ENCODE data around the gene TIMM17A. TPM values are rescaled to one million over a fixed set of nuclear protein-coding genes. Genes with fewer than 3 reads are reported as not detected.

TIMM17A gene
- total and polyA plus RNA-seq, 10 donors = 20.8 to 38.3 (median 29.6) TPM

DNA sequence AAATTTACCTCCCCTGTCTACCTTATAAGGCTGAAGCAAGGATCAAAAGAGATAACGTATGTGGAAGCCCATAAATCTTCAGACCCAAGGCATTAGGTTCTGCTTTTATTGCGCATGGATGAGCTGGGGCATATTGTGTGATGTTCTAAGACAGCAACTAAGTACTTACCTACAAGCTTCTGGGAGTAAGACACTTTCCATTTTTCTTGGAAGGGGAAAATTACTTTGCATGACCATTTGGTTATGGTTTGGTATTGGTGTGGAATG is 30.1 kb upstream of the TIMM17A start:
- no peak overlapping the region for H3K27ac ChIP-seq
- TF ChIP-seq, protein P1, sequence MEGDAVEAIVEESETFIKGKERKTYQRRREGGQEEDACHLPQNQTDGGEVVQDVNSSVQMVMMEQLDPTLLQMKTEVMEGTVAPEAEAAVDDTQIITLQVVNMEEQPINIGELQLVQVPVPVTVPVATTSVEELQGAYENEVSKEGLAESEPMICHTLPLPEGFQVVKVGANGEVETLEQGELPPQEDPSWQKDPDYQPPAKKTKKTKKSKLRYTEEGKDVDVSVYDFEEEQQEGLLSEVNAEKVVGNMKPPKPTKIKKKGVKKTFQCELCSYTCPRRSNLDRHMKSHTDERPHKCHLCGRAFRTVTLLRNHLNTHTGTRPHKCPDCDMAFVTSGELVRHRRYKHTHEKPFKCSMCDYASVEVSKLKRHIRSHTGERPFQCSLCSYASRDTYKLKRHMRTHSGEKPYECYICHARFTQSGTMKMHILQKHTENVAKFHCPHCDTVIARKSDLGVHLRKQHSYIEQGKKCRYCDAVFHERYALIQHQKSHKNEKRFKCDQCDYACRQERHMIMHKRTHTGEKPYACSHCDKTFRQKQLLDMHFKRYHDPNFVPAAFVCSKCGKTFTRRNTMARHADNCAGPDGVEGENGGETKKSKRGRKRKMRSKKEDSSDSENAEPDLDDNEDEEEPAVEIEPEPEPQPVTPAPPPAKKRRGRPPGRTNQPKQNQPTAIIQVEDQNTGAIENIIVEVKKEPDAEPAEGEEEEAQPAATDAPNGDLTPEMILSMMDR (IDR thresholded peaks at IDR 0.05 in 8 of 11, conservative IDR thresholded peaks at IDR 0.05 in 3 of 11) = no peak
- TF ChIP-seq POLR2AphosphoS5 (IDR thresholded peaks at IDR 0.05) = no peak
- no peak for TF ChIP-seq POLR2A (IDR thresholded peaks at IDR 0.05)
- H3K4me3 ChIP-seq = no peak overlapping the region
- H3K27me3 ChIP-seq (replicated peaks in 1 of 7) = peaks cover 0 to 7% (median 0%) of the 10 kb centered on the region in 7 donors
- no peaks in the 10 kb centered on the region for H3K36me3 ChIP-seq
- DNase-seq = no peak
- no peaks in the 10 kb centered on the region for H3K9me3 ChIP-seq
- H3K4me1 ChIP-seq = no peaks in the 10 kb centered on the region
- intact Hi-C loops (cut with DNase I; ENCODE audit: low total_unique reads) = no loop called here
- 55 to 70% (median 61%) methylated on average over 2 of the region's 2 CpGs for WGBS, 5 donors

DNA sequence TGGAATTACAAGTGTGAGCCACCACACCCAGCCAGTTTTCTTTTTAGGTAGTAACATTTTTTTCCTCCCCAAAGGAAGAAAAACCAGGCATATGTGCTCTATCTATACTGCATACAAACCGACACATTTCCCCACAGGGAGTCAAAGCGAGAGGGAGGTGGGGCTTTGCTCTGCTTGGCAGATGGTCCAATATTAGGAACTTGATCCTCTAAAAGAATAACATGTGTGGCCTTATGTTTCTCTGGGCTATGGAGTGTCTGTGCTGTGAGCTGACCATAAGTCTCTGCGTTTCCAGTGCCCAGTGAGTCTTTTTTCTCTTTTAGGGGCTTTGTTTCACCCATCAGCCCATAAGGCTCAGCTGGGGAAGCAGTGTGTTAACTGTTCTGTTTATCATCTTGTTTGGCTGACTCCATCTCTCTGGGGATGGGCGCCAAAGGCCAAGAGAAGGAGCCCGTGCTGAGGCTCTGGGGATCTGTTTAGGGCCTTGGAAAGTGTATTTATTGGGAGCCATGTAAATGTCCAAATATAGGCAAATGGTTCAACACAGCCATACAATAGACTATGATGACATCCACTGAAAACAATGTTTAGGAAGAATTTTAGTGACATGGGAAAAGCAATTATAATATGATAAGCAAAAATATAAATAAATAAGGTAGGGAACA is 29.2 kb upstream of the TIMM17A start:
- 74 to 88% (median 83%) methylated on average over 5 of the region's 5 CpGs for WGBS, 5 donors
- Histone ChIP-seq H3K27me3 (replicated peaks in 1 of 7) (peaks cover 0 to 10% (median 0%) of the 10 kb centered on the region in 7 donors), H3K9me3 (no peaks in the 10 kb centered on the region), H3K36me3 (no peaks in the 10 kb centered on the region), H3K4me3 (no peak overlapping the region), H3K4me1 (no peaks in the 10 kb centered on the region), H3K27ac (no peak overlapping the region)
- DNase-seq = no peak
- intact Hi-C loops (cut with DNase I; ENCODE audit: low total_unique reads) = no loop called here
- TF ChIP-seq POLR2A (IDR thresholded peaks at IDR 0.05) (no peak), POLR2AphosphoS5 (IDR thresholded peaks at IDR 0.05) (no peak)

DNA sequence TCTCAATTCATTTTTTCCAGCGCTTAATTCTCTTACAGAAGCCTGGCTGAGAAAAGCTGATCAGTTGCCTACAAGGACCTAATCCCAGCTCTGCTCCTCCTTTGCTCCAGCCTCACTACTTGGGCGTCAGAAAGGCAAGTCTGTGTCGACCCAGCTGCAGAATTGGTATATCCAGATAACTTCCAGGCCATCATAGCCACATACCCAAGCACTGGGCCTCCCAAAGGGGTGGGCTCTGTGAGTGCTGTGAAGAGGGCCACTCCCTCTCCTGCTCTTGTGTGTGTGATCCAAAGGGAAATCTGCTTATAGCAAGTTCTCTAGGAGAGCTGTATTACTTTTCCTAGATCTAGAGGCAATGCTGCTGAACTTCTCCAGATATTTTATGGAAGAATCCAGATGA is 27.0 kb upstream of the TIMM17A start:
- no peak for TF ChIP-seq POLR2AphosphoS5 (IDR thresholded peaks at IDR 0.05)
- no peak for TF ChIP-seq POLR2A (IDR thresholded peaks at IDR 0.05)
- TF ChIP-seq, protein P1 (IDR thresholded peaks at IDR 0.05 in 8 of 11, conservative IDR thresholded peaks at IDR 0.05 in 3 of 11) = no peak
- H3K36me3 ChIP-seq = no peaks in the 10 kb centered on the region
- no peak overlapping the region for H3K27ac ChIP-seq
- no peaks in the 10 kb centered on the region for H3K9me3 ChIP-seq
- intact Hi-C loops (cut with DNase I; ENCODE audit: low total_unique reads) = no loop called here
- WGBS, 5 donors = 78 to 94% (median 89%) methylated on average over 3 of the region's 3 CpGs
- H3K4me1 ChIP-seq = no peaks in the 10 kb centered on the region
- no peak for DNase-seq
- peaks cover 0 to 10% (median 0%) of the 10 kb centered on the region in 7 donors for H3K27me3 ChIP-seq (replicated peaks in 1 of 7)
- no peak overlapping the region for H3K4me3 ChIP-seq

DNA sequence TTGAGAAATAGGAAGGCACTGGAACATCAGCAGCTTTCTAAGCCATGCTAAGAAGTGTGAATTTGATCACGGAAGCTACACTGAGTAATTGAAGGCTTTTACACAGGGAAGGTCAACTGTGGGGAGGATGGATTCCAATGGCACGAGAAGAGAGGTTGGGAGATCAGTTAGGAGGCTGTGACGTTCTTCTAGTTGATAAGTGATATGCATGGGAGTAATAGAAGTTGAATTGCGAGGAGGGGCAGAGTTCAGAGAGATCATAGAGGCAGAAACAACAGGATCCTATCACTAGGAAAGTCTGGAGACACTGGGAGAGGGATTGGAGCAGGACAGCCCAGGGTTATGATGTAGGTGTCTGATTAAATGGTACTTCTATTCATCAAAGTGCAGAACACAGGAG is 25.2 kb upstream of the TIMM17A start:
- Histone ChIP-seq H3K27ac (no peak overlapping the region), H3K36me3 (no peaks in the 10 kb centered on the region), H3K9me3 (no peaks in the 10 kb centered on the region)

More for the DNA sequence above, 25.2 kb upstream of the TIMM17A start:
- H3K27me3 ChIP-seq (replicated peaks in 1 of 7) = peaks cover 0 to 10% (median 0%) of the 10 kb centered on the region in 7 donors
- DNase-seq = no peak
- intact Hi-C loops (cut with DNase I; ENCODE audit: low total_unique reads) = no loop called here
- H3K4me1 ChIP-seq = no peaks in the 10 kb centered on the region
- no peak overlapping the region for H3K4me3 ChIP-seq
- TF ChIP-seq POLR2AphosphoS5 (IDR thresholded peaks at IDR 0.05) (no peak), POLR2A (IDR thresholded peaks at IDR 0.05) (no peak)
- TF ChIP-seq, protein P1 (IDR thresholded peaks at IDR 0.05 in 8 of 11, conservative IDR thresholded peaks at IDR 0.05 in 3 of 11) = no peak
- WGBS, 5 donors = 61 to 72% (median 69%) methylated on average over 4 of the region's 4 CpGs

Measured in spleen (tissue), 11 donors.